ENCODE results near the gene TWF2. TPM values are rescaled to one million over a fixed set of nuclear protein-coding genes. Genes with fewer than 3 reads are reported as not detected.
A peak's percentile ranks its signal among the peaks of the same experiment; 100 is the strongest.

TWF2 gene
- total RNA-seq, 1 experiment from 2014 or later: 102 TPM

GRCh38 chr3:52228751-52229291 is 10.1 kb downstream of the TWF2 start:
- Histone ChIP-seq H3K9me2 (ENCODE audit: insufficient read depth) (no peaks in the 10 kb centered on the region), H3K27ac (no peak overlapping the region), H3K4me3 (no peak overlapping the region), H2AFZ (no peak overlapping the region), H3K27me3 (ENCODE audit: insufficient read depth, low read depth) (no peaks in the 10 kb centered on the region), H3K4me2 (no peak overlapping the region), H4K20me1 (ENCODE audit: insufficient read depth) (peaks cover 9% of the 10 kb centered on the region), H3K9me3 (ENCODE audit: insufficient read depth, low read depth) (no peaks in the 10 kb centered on the region), H3K36me3 (ENCODE audit: low read depth) (peaks cover 7% of the 10 kb centered on the region; the same call in 1 of the 2 replicates), H3K79me2 (ENCODE audit: low read depth) (no peaks in the 10 kb centered on the region; the same call in 1 of the 2 replicates), H3K4me1 (replicated peaks; ENCODE audit: insufficient read depth) (no peaks in the 10 kb centered on the region), H3F3A (ENCODE audit: insufficient read depth, low read depth) (0 out of 2 replicates have a peak, but pooled peaks cover 3% of the 10 kb centered on the region)
- intact Hi-C loops (cut with micrococcal nuclease; ENCODE audit: unreplicated experiment): no loop called here
- POLR2A ChIA-PET (ENCODE audit: unreplicated experiment): no interaction called here
- no peak for DNase-seq
- TF ChIP-seq EZH2 (IDR thresholded peaks at IDR 0.05; ENCODE audit: low read depth): no peak
- TF ChIP-seq, protein P1, sequence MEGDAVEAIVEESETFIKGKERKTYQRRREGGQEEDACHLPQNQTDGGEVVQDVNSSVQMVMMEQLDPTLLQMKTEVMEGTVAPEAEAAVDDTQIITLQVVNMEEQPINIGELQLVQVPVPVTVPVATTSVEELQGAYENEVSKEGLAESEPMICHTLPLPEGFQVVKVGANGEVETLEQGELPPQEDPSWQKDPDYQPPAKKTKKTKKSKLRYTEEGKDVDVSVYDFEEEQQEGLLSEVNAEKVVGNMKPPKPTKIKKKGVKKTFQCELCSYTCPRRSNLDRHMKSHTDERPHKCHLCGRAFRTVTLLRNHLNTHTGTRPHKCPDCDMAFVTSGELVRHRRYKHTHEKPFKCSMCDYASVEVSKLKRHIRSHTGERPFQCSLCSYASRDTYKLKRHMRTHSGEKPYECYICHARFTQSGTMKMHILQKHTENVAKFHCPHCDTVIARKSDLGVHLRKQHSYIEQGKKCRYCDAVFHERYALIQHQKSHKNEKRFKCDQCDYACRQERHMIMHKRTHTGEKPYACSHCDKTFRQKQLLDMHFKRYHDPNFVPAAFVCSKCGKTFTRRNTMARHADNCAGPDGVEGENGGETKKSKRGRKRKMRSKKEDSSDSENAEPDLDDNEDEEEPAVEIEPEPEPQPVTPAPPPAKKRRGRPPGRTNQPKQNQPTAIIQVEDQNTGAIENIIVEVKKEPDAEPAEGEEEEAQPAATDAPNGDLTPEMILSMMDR (conservative IDR thresholded peaks at IDR 0.05): no peak
- CTCF ChIA-PET: no interaction called here
- TSS peak; percentile 28 for BruUV-seq (replicated peaks)

DNA sequence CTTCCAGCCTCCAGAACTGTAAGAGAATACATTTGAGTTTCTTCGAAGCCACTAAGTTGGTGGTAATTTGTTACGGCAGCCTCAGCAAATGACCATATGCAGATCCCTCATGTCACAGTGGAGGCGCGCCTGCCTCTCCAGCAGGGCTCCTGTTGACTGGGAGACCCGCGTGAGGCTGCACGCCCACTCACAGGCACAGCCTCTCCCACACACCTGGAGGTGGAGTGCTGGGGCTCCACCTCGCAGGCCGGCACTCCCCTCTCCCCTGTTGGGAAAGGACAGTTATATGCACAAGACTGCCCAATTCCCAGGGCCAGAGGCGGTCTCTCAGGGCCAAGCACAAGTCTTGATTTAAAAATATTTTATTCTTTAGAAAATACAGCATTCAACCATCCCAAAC is 10.7 kb downstream of the TWF2 start:
- ChIA-PET POLR2A (ENCODE audit: unreplicated experiment) (no interaction called here), CTCF (no interaction called here)
- TF ChIP-seq EZH2 (IDR thresholded peaks at IDR 0.05; ENCODE audit: low read depth): no peak
- H4K20me1 ChIP-seq (ENCODE audit: insufficient read depth): peaks cover 9% of the 10 kb centered on the region
- H2AFZ ChIP-seq: no peak overlapping the region
- H3K4me2 ChIP-seq: no peak overlapping the region
- no peaks in the 10 kb centered on the region for H3K27me3 ChIP-seq (ENCODE audit: insufficient read depth, low read depth)
- H3K4me1 ChIP-seq (replicated peaks; ENCODE audit: insufficient read depth): no peaks in the 10 kb centered on the region
- no peaks in the 10 kb centered on the region; the same call in 1 of the 2 replicates for H3K79me2 ChIP-seq (ENCODE audit: low read depth)
- intact Hi-C loops (cut with micrococcal nuclease; ENCODE audit: unreplicated experiment): no loop called here
- 0 out of 2 replicates have a peak, but pooled peaks cover 3% of the 10 kb centered on the region for H3F3A ChIP-seq (ENCODE audit: insufficient read depth, low read depth)
- no peak overlapping the region for H3K27ac ChIP-seq
- no peaks in the 10 kb centered on the region for H3K9me2 ChIP-seq (ENCODE audit: insufficient read depth)
- no peaks in the 10 kb centered on the region for H3K9me3 ChIP-seq (ENCODE audit: insufficient read depth, low read depth)
- no peak overlapping the region for H3K4me3 ChIP-seq
- no TSS peak for BruUV-seq (replicated peaks)
- peaks cover 7% of the 10 kb centered on the region; the same call in 1 of the 2 replicates for H3K36me3 ChIP-seq (ENCODE audit: low read depth)
- no peak for DNase-seq

DNA sequence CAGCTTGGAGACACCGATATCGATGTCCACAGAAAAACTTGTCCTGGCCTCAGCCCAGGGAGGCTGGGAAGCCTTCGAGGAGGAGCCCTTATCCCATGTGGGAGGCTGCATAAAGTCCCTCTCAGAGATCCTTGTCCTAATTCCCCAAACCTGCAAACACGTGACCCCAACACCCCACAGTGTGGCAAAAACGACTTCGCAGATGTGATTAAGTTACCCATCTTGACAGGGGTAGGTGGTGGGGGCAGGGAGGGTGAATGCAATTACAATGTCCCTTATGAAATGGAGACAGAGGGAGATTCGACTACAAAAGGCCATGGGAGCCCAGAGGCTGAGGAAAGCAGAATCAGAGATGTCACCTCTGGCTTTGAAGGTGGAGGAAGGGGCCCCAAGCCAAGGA is 11.2 kb downstream of the TWF2 start:
- Histone ChIP-seq H3K27ac (no peak overlapping the region), H3F3A (ENCODE audit: insufficient read depth, low read depth) (0 out of 2 replicates have a peak, but pooled peaks cover 3% of the 10 kb centered on the region), H3K9me2 (ENCODE audit: insufficient read depth) (no peaks in the 10 kb centered on the region), H3K4me1 (replicated peaks; ENCODE audit: insufficient read depth) (no peaks in the 10 kb centered on the region), H3K4me2 (no peak overlapping the region), H3K79me2 (ENCODE audit: low read depth) (no peaks in the 10 kb centered on the region), H4K20me1 (ENCODE audit: insufficient read depth) (peaks cover 5% of the 10 kb centered on the region), H2AFZ (no peak overlapping the region), H3K9me3 (ENCODE audit: insufficient read depth, low read depth) (no peaks in the 10 kb centered on the region), H3K27me3 (ENCODE audit: insufficient read depth, low read depth) (no peaks in the 10 kb centered on the region), H3K4me3 (no peak overlapping the region), H3K36me3 (ENCODE audit: low read depth) (peaks cover 7% of the 10 kb centered on the region; the same call in 1 of the 2 replicates)
- ChIA-PET POLR2A (ENCODE audit: unreplicated experiment) (no interaction called here), CTCF (interaction anchor here (1.0 kb wide), 1 partner anchor 10 kb away, joined by 5 read pairs; no protein-coding TSS in a partner anchor)
- no peak for TF ChIP-seq EZH2 (IDR thresholded peaks at IDR 0.05; ENCODE audit: low read depth)
- TF ChIP-seq, protein P1 (conservative IDR thresholded peaks at IDR 0.05): no peak
- BruUV-seq (replicated peaks): no TSS peak
- intact Hi-C loops (cut with micrococcal nuclease; ENCODE audit: unreplicated experiment): no loop called here
- DNase-seq: no peak
